IMR-90 (cell line): ENCODE measurements around the gene MLX.

Experiments used
- POLR2A ChIP-seq: IDR thresholded peaks from 2 replicates; pipeline ENCODE4 v1.6.1; 2012; ENCODE audit warnings: mild to moderate bottlenecking, low read depth, low read length
- TF ChIP-seq, protein P1 (sequence below): conservative IDR thresholded peaks from 2 replicates; pipeline ENCODE4 v1.5.1; 2012; ENCODE audit warnings: mild to moderate bottlenecking, low read depth, low read length, improper control_type of control experiment

GRCh38 chr17:42522798-42523278 is 44.1 kb upstream of the MLX start:
- TF ChIP-seq, protein P1, sequence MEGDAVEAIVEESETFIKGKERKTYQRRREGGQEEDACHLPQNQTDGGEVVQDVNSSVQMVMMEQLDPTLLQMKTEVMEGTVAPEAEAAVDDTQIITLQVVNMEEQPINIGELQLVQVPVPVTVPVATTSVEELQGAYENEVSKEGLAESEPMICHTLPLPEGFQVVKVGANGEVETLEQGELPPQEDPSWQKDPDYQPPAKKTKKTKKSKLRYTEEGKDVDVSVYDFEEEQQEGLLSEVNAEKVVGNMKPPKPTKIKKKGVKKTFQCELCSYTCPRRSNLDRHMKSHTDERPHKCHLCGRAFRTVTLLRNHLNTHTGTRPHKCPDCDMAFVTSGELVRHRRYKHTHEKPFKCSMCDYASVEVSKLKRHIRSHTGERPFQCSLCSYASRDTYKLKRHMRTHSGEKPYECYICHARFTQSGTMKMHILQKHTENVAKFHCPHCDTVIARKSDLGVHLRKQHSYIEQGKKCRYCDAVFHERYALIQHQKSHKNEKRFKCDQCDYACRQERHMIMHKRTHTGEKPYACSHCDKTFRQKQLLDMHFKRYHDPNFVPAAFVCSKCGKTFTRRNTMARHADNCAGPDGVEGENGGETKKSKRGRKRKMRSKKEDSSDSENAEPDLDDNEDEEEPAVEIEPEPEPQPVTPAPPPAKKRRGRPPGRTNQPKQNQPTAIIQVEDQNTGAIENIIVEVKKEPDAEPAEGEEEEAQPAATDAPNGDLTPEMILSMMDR, result no peak
- no peak for TF ChIP-seq POLR2A
